ENCODE results near the gene OR3A1. TPM values are rescaled to one million over a fixed set of nuclear protein-coding genes. Genes with fewer than 3 reads are reported as not detected.

Gene OR3A1
- total and polyA plus RNA-seq, 2 donors, result 0.05 to 0.09 TPM

Other genes with a start within 250 kb of the OR3A1 start
- gene OR1D5, start 234.8 kb downstream of the OR3A1 start, total RNA-seq, result not detected
- gene OR1D5, start 234.8 kb downstream of the OR3A1 start, polyA plus RNA-seq, result not detected
- gene OR1D2, start 193.9 kb downstream of the OR3A1 start, total RNA-seq, result not detected
- gene OR1D2, start 193.9 kb downstream of the OR3A1 start, polyA plus RNA-seq, result not detected
- gene OR1G1, start 170.8 kb downstream of the OR3A1 start, total RNA-seq, result not detected
- gene OR1G1, start 170.8 kb downstream of the OR3A1 start, polyA plus RNA-seq, result not detected
- gene OR1A2, start 100.8 kb downstream of the OR3A1 start, total RNA-seq, result not detected
- not detected for gene OR1A2, start 100.8 kb downstream of the OR3A1 start, polyA plus RNA-seq
- not detected for gene OR1A1, start 90.7 kb downstream of the OR3A1 start, total RNA-seq
- gene OR1A1, start 90.7 kb downstream of the OR3A1 start, polyA plus RNA-seq, result 0.02 TPM
- gene OR3A2, start 87.9 kb upstream of the OR3A1 start, total RNA-seq, result 0.52 TPM
- 0.07 TPM for gene OR3A2, start 87.9 kb upstream of the OR3A1 start, polyA plus RNA-seq
- gene OR1E1, start 100.0 kb upstream of the OR3A1 start, total RNA-seq, result not detected
- 0.02 TPM for gene OR1E1, start 100.0 kb upstream of the OR3A1 start, polyA plus RNA-seq
- not detected for gene OR3A3, start 113.0 kb upstream of the OR3A1 start, total RNA-seq
- not detected for gene OR3A3, start 113.0 kb upstream of the OR3A1 start, polyA plus RNA-seq
- gene OR1E2, start 135.5 kb upstream of the OR3A1 start, total RNA-seq, result not detected
- 0.05 TPM for gene OR1E2, start 135.5 kb upstream of the OR3A1 start, polyA plus RNA-seq
- gene SPATA22, start 173.5 kb upstream of the OR3A1 start, total RNA-seq, result 0.33 TPM
- gene SPATA22, start 173.5 kb upstream of the OR3A1 start, polyA plus RNA-seq, result 0.46 TPM
- gene ASPA, start 177.6 kb upstream of the OR3A1 start, total RNA-seq, result 0.57 TPM
- gene ASPA, start 177.6 kb upstream of the OR3A1 start, polyA plus RNA-seq, result 0.18 TPM

Data from thymus (tissue), 2 donors.